Measurements from ENCODE around the gene CD164L2. TPM values are rescaled to one million over a fixed set of nuclear protein-coding genes. Genes with fewer than 3 reads are reported as not detected.

Gene CD164L2
- total RNA-seq, 1 experiment from 2014 or later: not detected

DNA sequence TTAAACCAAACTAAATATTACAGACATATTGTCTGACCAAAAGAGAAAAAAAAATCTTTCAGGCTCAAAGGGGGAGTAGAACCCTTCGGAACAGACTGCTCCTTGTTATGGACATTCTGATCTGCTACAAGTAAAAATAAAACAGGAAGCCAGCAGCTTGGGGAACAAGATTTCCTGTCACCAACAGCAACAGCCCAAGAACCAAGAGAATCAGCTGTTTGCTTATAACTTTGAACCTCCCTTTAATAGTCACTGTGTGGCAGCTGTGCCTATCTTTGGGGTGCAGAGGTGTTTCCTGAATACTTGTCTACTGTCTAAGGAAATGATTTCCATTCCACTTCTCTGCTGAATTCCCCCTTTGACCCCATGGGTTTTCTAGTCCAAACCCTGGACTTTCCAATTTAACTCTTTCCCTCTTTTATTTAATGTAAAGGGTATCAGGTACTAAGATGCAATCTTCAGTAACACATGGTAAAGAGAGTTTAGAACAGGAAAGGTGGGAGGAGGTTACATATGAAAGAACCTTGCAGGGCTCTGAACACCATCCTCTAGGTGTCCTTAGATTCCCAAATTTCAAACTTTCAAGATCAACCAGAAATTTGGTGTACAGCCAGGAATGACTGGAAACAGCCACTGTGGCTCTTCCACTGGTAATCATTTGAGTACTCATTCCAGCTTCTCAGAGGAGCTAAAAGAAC lies 47.9 kb upstream of the CD164L2 start:
- Mint-ChIP-seq H3K27ac (ENCODE audit: unreplicated experiment) (no peak overlapping the region), H3K9me3 (ENCODE audit: unreplicated experiment) (no peaks in the 10 kb centered on the region), H3K36me3 (ENCODE audit: insufficient read depth, unreplicated experiment) (peaks cover 7% of the 10 kb centered on the region), H3K27me3 (ENCODE audit: insufficient read depth, unreplicated experiment) (no peaks in the 10 kb centered on the region), H3K4me3 (ENCODE audit: unreplicated experiment) (no peak overlapping the region), H3K4me1 (ENCODE audit: low read depth, unreplicated experiment) (no peaks in the 10 kb centered on the region)
- Histone ChIP-seq H3K4me3 (ENCODE audit: low read depth, low read length) (no peak overlapping the region), H3K4me1 (no peaks in the 10 kb centered on the region), H3K36me3 (ENCODE audit: control insufficient read depth, insufficient read depth, low read length) (no peaks in the 10 kb centered on the region; the same call in 1 of the 2 replicates), H3K9me3 (no peaks in the 10 kb centered on the region), H3K27me3 (replicated peaks; ENCODE audit: control insufficient read depth, insufficient read depth, low read length) (no peaks in the 10 kb centered on the region)
- DNase-seq: no peak
- ChIA-PET POLR2A (no interaction called here), CTCF (interaction anchor here (0.5 kb wide), 1 partner anchor 14 kb away, joined by 3 read pairs; no protein-coding TSS in a partner anchor)
- BruUV-seq (replicated peaks): no TSS peak
- intact Hi-C loops (cut with micrococcal nuclease; ENCODE audit: unreplicated experiment): no loop called here
- TF ChIP-seq, protein P1, sequence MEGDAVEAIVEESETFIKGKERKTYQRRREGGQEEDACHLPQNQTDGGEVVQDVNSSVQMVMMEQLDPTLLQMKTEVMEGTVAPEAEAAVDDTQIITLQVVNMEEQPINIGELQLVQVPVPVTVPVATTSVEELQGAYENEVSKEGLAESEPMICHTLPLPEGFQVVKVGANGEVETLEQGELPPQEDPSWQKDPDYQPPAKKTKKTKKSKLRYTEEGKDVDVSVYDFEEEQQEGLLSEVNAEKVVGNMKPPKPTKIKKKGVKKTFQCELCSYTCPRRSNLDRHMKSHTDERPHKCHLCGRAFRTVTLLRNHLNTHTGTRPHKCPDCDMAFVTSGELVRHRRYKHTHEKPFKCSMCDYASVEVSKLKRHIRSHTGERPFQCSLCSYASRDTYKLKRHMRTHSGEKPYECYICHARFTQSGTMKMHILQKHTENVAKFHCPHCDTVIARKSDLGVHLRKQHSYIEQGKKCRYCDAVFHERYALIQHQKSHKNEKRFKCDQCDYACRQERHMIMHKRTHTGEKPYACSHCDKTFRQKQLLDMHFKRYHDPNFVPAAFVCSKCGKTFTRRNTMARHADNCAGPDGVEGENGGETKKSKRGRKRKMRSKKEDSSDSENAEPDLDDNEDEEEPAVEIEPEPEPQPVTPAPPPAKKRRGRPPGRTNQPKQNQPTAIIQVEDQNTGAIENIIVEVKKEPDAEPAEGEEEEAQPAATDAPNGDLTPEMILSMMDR (IDR thresholded peaks at IDR 0.05; ENCODE audit: insufficient read depth in 1 of 2, low read depth in 1 of 2, low read length in 1 of 2, severe bottlenecking in 1 of 2, unreplicated experiment in 1 of 2): no peak

DNA sequence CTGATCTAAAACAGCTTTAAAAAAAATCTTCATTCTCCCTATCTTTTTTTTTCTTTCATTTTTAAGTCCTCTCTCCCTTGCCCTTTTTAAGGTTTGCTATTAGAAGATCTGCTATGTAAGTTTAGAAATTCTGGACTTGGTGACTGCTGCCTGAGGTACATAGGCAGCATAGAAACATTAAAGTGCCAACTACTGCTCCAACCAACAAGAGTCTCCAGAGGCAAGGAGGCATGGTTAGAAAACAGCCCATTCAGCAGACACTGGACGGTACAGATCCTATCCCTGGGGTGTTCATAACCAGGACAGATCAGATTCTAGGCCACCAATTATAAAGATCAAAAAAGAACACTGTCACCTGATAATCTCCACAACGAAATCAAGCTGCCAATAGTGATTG lies 45.9 kb upstream of the CD164L2 start:
- POLR2A ChIA-PET: no interaction called here
- Mint-ChIP-seq H3K36me3 (ENCODE audit: insufficient read depth, unreplicated experiment) (peaks cover 19% of the 10 kb centered on the region), H3K9me3 (ENCODE audit: unreplicated experiment) (no peaks in the 10 kb centered on the region), H3K27ac (ENCODE audit: unreplicated experiment) (peak overlapping the region; percentile 25), H3K4me1 (ENCODE audit: low read depth, unreplicated experiment) (no peaks in the 10 kb centered on the region), H3K4me3 (ENCODE audit: unreplicated experiment) (no peak overlapping the region), H3K27me3 (ENCODE audit: insufficient read depth, unreplicated experiment) (no peaks in the 10 kb centered on the region)
- DNase-seq: no peak
- BruUV-seq (replicated peaks): no TSS peak
- H3K4me3 ChIP-seq (ENCODE audit: low read depth, low read length): no peak overlapping the region
- H3K36me3 ChIP-seq (ENCODE audit: control insufficient read depth, insufficient read depth, low read length): no peaks in the 10 kb centered on the region
- intact Hi-C loops (cut with micrococcal nuclease; ENCODE audit: unreplicated experiment): no loop called here
- no peaks in the 10 kb centered on the region for H3K27me3 ChIP-seq (replicated peaks; ENCODE audit: control insufficient read depth, insufficient read depth, low read length)
- H3K4me1 ChIP-seq: no peaks in the 10 kb centered on the region
- TF ChIP-seq, protein P1 (IDR thresholded peaks at IDR 0.05; ENCODE audit: insufficient read depth in 1 of 2, low read depth in 1 of 2, low read length in 1 of 2, severe bottlenecking in 1 of 2, unreplicated experiment in 1 of 2): no peak
- H3K9me3 ChIP-seq: no peaks in the 10 kb centered on the region
- CTCF ChIA-PET: interaction anchor here (0.7 kb wide), 1 partner anchor 16 kb away, joined by 5 read pairs; no protein-coding TSS in a partner anchor

DNA sequence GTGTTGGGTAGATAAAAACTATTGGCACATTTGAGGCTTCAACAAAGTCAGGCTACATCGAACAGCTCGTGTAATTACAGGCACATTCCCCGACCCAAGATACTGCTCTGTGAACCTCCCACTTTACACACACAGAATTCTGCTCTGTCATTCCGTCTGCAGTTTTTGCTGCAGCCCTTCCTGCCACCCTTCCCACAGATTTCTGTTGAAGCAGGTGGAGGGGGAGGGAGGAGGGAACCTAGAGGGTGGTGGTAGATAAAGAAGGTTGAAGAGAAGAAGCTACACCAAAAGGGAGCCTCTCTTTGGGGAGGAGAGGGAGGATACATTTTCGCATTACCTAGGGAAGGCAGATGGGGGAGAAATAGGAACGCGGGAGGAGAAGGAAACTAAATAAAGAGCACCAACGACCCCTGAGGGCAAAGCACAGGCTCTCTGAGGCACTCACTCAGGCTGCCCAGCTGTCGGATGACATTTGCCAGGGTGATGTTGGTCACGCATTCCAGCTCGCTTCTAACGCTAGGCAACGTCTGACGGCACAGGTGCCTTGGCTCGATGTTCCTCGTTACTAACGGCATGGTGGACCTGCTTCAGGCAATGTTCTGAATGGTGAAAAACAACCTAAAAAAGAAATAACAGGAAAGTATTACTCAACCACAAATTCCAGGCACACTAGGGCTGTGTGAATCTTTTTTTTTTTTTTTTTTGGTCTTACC lies 45.3 kb upstream of the CD164L2 start:
- BruUV-seq (replicated peaks): no TSS peak
- Histone ChIP-seq H3K9me3 (no peaks in the 10 kb centered on the region), H3K4me3 (ENCODE audit: low read depth, low read length) (no peak overlapping the region), H3K4me1 (no peaks in the 10 kb centered on the region), H3K36me3 (ENCODE audit: control insufficient read depth, insufficient read depth, low read length) (no peaks in the 10 kb centered on the region), H3K27me3 (replicated peaks; ENCODE audit: control insufficient read depth, insufficient read depth, low read length) (no peaks in the 10 kb centered on the region)
- Mint-ChIP-seq H3K27ac (ENCODE audit: unreplicated experiment) (peak overlapping the region; percentile 25), H3K9me3 (ENCODE audit: unreplicated experiment) (no peaks in the 10 kb centered on the region), H3K4me1 (ENCODE audit: low read depth, unreplicated experiment) (no peaks in the 10 kb centered on the region), H3K27me3 (ENCODE audit: insufficient read depth, unreplicated experiment) (no peaks in the 10 kb centered on the region), H3K4me3 (ENCODE audit: unreplicated experiment) (no peak overlapping the region), H3K36me3 (ENCODE audit: insufficient read depth, unreplicated experiment) (peaks cover 19% of the 10 kb centered on the region)
- TF ChIP-seq, protein P1 (IDR thresholded peaks at IDR 0.05; ENCODE audit: insufficient read depth in 1 of 2, low read depth in 1 of 2, low read length in 1 of 2, severe bottlenecking in 1 of 2, unreplicated experiment in 1 of 2): no peak
- POLR2A ChIA-PET: no interaction called here
- no peak for DNase-seq
- intact Hi-C loops (cut with micrococcal nuclease; ENCODE audit: unreplicated experiment): no loop called here
- CTCF ChIA-PET: interaction anchor here (0.7 to 1.1 kb wide), 2 partner anchors 17 to 127 kb away, joined by 3 to 5 read pairs; no protein-coding TSS in a partner anchor
